HL-60 (cell line): Measurements from ENCODE around the gene IRAK1.

ENCODE experiments used
- CTCF ChIP-seq: IDR thresholded peaks from one replicate; pipeline ENCODE4 v1.5.1; 2011; ENCODE audit warnings: low read length, control low read depth, inconsistent platforms; ENCODE audit not compliant: insufficient read depth
- POLR2AphosphoS5 ChIP-seq: IDR thresholded peaks from 2 replicates; pipeline ENCODE4 v1.6.1; 2012; ENCODE audit warnings: low read depth
- SPI1 ChIP-seq: IDR thresholded peaks from 2 replicates; pipeline ENCODE4 v1.6.1; 2012; ENCODE audit warnings: low read depth, mild to moderate bottlenecking, borderline replicate concordance
- TF ChIP-seq, protein P1 (sequence below): IDR thresholded peaks from 2 replicates; pipeline ENCODE4 v1.6.1; 2012; ENCODE audit warnings: low read depth; ENCODE audit not compliant: insufficient replicate concordance

DNA sequence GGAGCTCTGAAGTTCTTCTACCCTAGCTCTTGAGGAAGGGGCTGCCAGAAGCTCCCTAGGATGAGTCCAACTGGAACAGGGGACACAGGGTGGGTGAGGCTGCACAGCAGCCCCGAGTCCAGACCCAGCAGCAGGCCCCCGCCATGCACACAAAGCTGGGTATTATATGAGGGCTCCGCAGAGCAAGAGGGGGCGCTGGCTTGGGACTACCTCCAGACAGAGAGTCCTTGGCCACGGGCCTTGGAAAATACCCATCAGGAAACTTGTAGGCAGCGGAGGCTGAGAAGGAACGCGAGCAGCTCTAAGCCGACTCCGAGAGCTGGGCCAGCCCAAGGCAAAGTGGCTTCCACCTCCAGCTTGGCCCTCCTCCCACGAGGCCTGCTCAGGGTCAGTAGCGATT, 56.2 kb downstream of the IRAK1 start:
- TF ChIP-seq CTCF (no peak), POLR2AphosphoS5 (no peak), SPI1 (no peak)
- TF ChIP-seq, protein P1, sequence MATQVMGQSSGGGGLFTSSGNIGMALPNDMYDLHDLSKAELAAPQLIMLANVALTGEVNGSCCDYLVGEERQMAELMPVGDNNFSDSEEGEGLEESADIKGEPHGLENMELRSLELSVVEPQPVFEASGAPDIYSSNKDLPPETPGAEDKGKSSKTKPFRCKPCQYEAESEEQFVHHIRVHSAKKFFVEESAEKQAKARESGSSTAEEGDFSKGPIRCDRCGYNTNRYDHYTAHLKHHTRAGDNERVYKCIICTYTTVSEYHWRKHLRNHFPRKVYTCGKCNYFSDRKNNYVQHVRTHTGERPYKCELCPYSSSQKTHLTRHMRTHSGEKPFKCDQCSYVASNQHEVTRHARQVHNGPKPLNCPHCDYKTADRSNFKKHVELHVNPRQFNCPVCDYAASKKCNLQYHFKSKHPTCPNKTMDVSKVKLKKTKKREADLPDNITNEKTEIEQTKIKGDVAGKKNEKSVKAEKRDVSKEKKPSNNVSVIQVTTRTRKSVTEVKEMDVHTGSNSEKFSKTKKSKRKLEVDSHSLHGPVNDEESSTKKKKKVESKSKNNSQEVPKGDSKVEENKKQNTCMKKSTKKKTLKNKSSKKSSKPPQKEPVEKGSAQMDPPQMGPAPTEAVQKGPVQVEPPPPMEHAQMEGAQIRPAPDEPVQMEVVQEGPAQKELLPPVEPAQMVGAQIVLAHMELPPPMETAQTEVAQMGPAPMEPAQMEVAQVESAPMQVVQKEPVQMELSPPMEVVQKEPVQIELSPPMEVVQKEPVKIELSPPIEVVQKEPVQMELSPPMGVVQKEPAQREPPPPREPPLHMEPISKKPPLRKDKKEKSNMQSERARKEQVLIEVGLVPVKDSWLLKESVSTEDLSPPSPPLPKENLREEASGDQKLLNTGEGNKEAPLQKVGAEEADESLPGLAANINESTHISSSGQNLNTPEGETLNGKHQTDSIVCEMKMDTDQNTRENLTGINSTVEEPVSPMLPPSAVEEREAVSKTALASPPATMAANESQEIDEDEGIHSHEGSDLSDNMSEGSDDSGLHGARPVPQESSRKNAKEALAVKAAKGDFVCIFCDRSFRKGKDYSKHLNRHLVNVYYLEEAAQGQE, result no peak
